OCI-LY1 (cell line): ENCODE results near the gene TUT1.

Experiments used
- CTCF ChIP-seq: fragments of 200-600 bp; sonication (generic), shearing (Covaris generic); IDR thresholded peaks from 2 replicates; pipeline ENCODE4 v1.5.1; 2017; ENCODE audit warnings: mild to moderate bottlenecking, antibody characterized with exemption, low read length, moderate library complexity, mixed read lengths
- EZH2 ChIP-seq: fragments of 200-600 bp; sonication (generic), shearing (Covaris generic); IDR thresholded peaks from 2 replicates; pipeline ENCODE4 v1.8.0; 2017; ENCODE audit warnings: borderline replicate concordance, mixed run types, mild to moderate bottlenecking, antibody characterized with exemption, low read length, moderate library complexity, mixed read lengths

GRCh38 chr11:62588966-62589637 lies 2.2 kb downstream of the TUT1 start:
- 0 out of 2 replicates have a peak, but pooled peaks have one; percentile 10 for TF ChIP-seq CTCF
- TF ChIP-seq EZH2 = no peak
